Endothelial cell of umbilical vein (primary cell): ENCODE measurements around the gene CIB1. TPM values are rescaled to one million over a fixed set of nuclear protein-coding genes. Genes with fewer than 3 reads are reported as not detected.

Experiments
- BruUV-seq: library from RNA; stranded (reverse); fragments of 400-500 nt; replicated peaks from 2 replicates; lab custom pipeline; 2021; lab: Mats Ljungman, UMichigan
- CTCF ChIA-PET: fragments of 300-600, 350-600 bp; sonication (Branson Sonifier 250); formaldehyde crosslinking; loops from one replicate; lab custom pipeline; 2021; ENCODE audit warnings: antibody characterized with exemption, inconsistent platforms; lab: Charles Lee
- POLR2A ChIA-PET: fragments of 300-600, 350-600 bp; sonication (Branson Sonifier 250); formaldehyde crosslinking; loops from one replicate; lab custom pipeline; 2021; ENCODE audit warnings: antibody characterized with exemption, inconsistent platforms; lab: Charles Lee
- DNase-seq: peaks from one replicate; pipeline ENCODE4 v3.0.0-alpha.2; 2011; ENCODE audit warnings: low read depth, low spot score
- FAIRE-seq: peaks from 2 replicates; lab custom pipeline; 2011; peaks lifted over from hg19 to GRCh38; lab: Jason Lieb, UNC
- H2AFZ ChIP-seq: 2 replicates; pipeline ENCODE4 v1.6.0; 2012; ENCODE audit warnings: low read depth, low read length, control low read depth, inconsistent platforms
- H3K27ac ChIP-seq: 2 replicates; pipeline ENCODE4 v1.5.1; 2011; ENCODE audit warnings: low read depth, mild to moderate bottlenecking, control low read depth, low read length, moderate library complexity; ENCODE audit not compliant: insufficient read depth
- H3K27me3 ChIP-seq, 2 experiments: 2 replicates each; pipeline versions ENCODE4 v1.6.0 to v1.6.1; 2011; ENCODE audit warnings: low read length in 2 of 2, mixed read lengths in 1 of 2; ENCODE audit not compliant: control insufficient read depth in 2 of 2, insufficient read depth in 2 of 2
- H3K36me3 ChIP-seq, 2 experiments: 2 replicates in 1 of 2; 3 replicates in 1 of 2; pipeline ENCODE4 v1.5.1; 2011; ENCODE audit warnings: low read length in 2 of 2, mild to moderate bottlenecking in 1 of 2, moderate library complexity in 1 of 2; ENCODE audit not compliant: control insufficient read depth in 2 of 2, insufficient read depth in 2 of 2; ENCODE audit errors: extremely low read depth in 1 of 2
- H3K4me1 ChIP-seq: 3 replicates; pipeline ENCODE4 v1.5.1; 2011; ENCODE audit warnings: mild to moderate bottlenecking, low read length; ENCODE audit not compliant: control insufficient read depth, insufficient read depth; ENCODE audit errors: extremely low read depth
- H3K4me2 ChIP-seq: 2 replicates; pipeline ENCODE4 v1.6.1; 2011; ENCODE audit warnings: low read length, control low read depth, mixed read lengths; ENCODE audit not compliant: insufficient read depth
- H3K4me3 ChIP-seq, 3 experiments: fragments of 200-600 bp in 1 of 3; sonication (generic), shearing (Covaris generic) in 1 of 3; replicated peaks in 1 of 3; 2 replicates each; pipeline ENCODE4 v1.5.1; 2011 to 2016; ENCODE audit warnings: control low read depth in 3 of 3, low read length in 3 of 3, mild to moderate bottlenecking in 2 of 3, inconsistent platforms in 1 of 3, low read depth in 1 of 3, moderate library complexity in 1 of 3; ENCODE audit not compliant: insufficient read depth in 1 of 3
- H3K79me2 ChIP-seq: 2 replicates; pipeline ENCODE4 v1.6.0; 2012; ENCODE audit warnings: low read length, inconsistent platforms; ENCODE audit not compliant: control insufficient read depth, insufficient read depth
- H3K9ac ChIP-seq: replicated peaks from 2 replicates; pipeline ENCODE3; 2011; ENCODE audit warnings: low read length, control low read depth; ENCODE audit not compliant: insufficient read depth; ENCODE audit errors: extremely low read depth
- H3K9me1 ChIP-seq: replicated peaks from 3 replicates; pipeline ENCODE4 v1.6.0; 2011; ENCODE audit warnings: mild to moderate bottlenecking, low read length; ENCODE audit not compliant: control insufficient read depth, insufficient read depth; ENCODE audit errors: extremely low read depth
- H3K9me3 ChIP-seq: replicated peaks from 2 replicates; pipeline ENCODE4 v1.5.1; 2012; ENCODE audit warnings: low read length, inconsistent platforms; ENCODE audit not compliant: control insufficient read depth, insufficient read depth
- H4K20me1 ChIP-seq: replicated peaks from 2 replicates; pipeline ENCODE3; 2011; ENCODE audit warnings: mild to moderate bottlenecking, low read length; ENCODE audit not compliant: control insufficient read depth, insufficient read depth; ENCODE audit errors: extremely low read depth
- CTCF ChIP-seq, 2 donors: IDR thresholded peaks; 1 replicate in 1 of 2; 2 replicates in 1 of 2; pipeline ENCODE4 v1.5.1; 2011; ENCODE audit warnings: low read length in 2 of 2, mild to moderate bottlenecking in 2 of 2, moderate library complexity in 2 of 2, control low read depth in 1 of 2, inconsistent platforms in 1 of 2, low read depth in 1 of 2; ENCODE audit not compliant: insufficient read depth in 1 of 2; ENCODE audit errors: extremely low read depth in 1 of 2
- EZH2 ChIP-seq: IDR thresholded peaks from 2 replicates; pipeline ENCODE4 v1.6.1; 2012; ENCODE audit warnings: borderline replicate concordance, low read depth, mild to moderate bottlenecking, moderate library complexity, low read length, inconsistent platforms; ENCODE audit not compliant: severe bottlenecking
- FOS ChIP-seq: IDR thresholded peaks from 2 replicates; pipeline ENCODE4 v1.6.1; 2011; ENCODE audit warnings: mild to moderate bottlenecking, low read length, moderate library complexity, borderline replicate concordance; ENCODE audit not compliant: insufficient read depth
- GATA2 ChIP-seq: IDR thresholded peaks from 2 replicates; pipeline ENCODE4 v1.7.0; 2011; ENCODE audit warnings: low read depth, mild to moderate bottlenecking, moderate library complexity, mixed read lengths, low read length; ENCODE audit not compliant: insufficient read length, insufficient read depth
- JUN ChIP-seq: IDR thresholded peaks from 2 replicates; pipeline ENCODE4 v1.6.1; 2011; ENCODE audit warnings: borderline replicate concordance, low read depth; ENCODE audit not compliant: insufficient read length, insufficient read depth
- MAX ChIP-seq: IDR thresholded peaks from 2 replicates; pipeline ENCODE4 v1.6.1; 2011; ENCODE audit not compliant: insufficient read depth, insufficient read length
- MYC ChIP-seq: IDR thresholded peaks from one replicate; pipeline ENCODE4 v1.6.1; 2011; ENCODE audit warnings: mild to moderate bottlenecking, low read depth, low read length
- POLR2A ChIP-seq: IDR thresholded peaks from 2 replicates; pipeline ENCODE4 v1.6.1; 2012; ENCODE audit warnings: low read depth, mild to moderate bottlenecking, control low read depth, low read length
- POLR2AphosphoS5 ChIP-seq: IDR thresholded peaks from 2 replicates; pipeline ENCODE4 v1.6.1; 2012; ENCODE audit warnings: low read depth, mild to moderate bottlenecking, control low read depth, low read length, moderate library complexity; ENCODE audit not compliant: insufficient read depth
- dilution Hi-C: fragments of 300-500 bp; cut with MboI; formaldehyde crosslinking; loops from one replicate; pipeline ENCODE4 v1.15.0; 2019; ENCODE audit warnings: low sequenced_read_pairs; ENCODE audit not compliant: extremely low pct_ligation_motif_present
- intact Hi-C: fragments of 100-400 bp; cut with micrococcal nuclease; formaldehyde crosslinking; loops from one replicate; pipeline ENCODE4 v1.10.0; 2022
- polyA plus RNA-seq, 4 experiments: library from polyadenylated mRNA; depleted of rRNA in 3 of 4; stranded (reverse) in 3 of 4; unstranded in 1 of 4; fragments of >200 nt; gene quantifications; 2 replicates each; pipeline versions ENCODE4 v1.2.1 to v1.2.3, GENCODE V29; 2011 to 2012; ENCODE audit warnings: missing spikeins in 1 of 4
- total RNA-seq: library from RNA; stranded (reverse); gene quantifications from 2 replicates; pipeline ENCODE4 v1.2.3, GENCODE V29; 2021

Gene CIB1
- total and polyA plus RNA-seq, 2 donors (not counting 3 experiments of a cell fraction or from before 2014, with no cell fraction given), result 58.3 to 105 TPM

GRCh38 chr15:90184119-90184785, 49.5 kb downstream of the CIB1 start:
- CTCF ChIA-PET, result interaction anchor here (1.4 kb wide), 1 partner anchor 37 kb away, joined by 4 read pairs; no protein-coding TSS in a partner anchor
- no TSS peak for BruUV-seq
- Histone ChIP-seq H3K9ac (no peak overlapping the region), H3K27me3 (no peaks in the 10 kb centered on the region), H3K36me3 (no peaks in the 10 kb centered on the region), H3K9me1 (no peaks in the 10 kb centered on the region), H4K20me1 (no peaks in the 10 kb centered on the region), H3K27ac (no peak overlapping the region), H3K4me1 (peaks cover 4% of the 10 kb centered on the region), H3K4me2 (peak overlapping the region; percentile 33), H3K79me2 (no peaks in the 10 kb centered on the region), H2AFZ (peak overlapping the region; percentile 78), H3K9me3 (no peaks in the 10 kb centered on the region), H3K4me3 (peak overlapping the region in 1 of 3 experiments; percentile 4)
- POLR2A ChIA-PET, result no interaction called here
- intact Hi-C loops, result no loop called here
- FAIRE-seq (no peak), DNase-seq (no peak)
- TF ChIP-seq FOS, result no peak
- TF ChIP-seq MAX, result no peak
- TF ChIP-seq CTCF (IDR thresholded peaks at IDR 0.05; ENCODE audit: extremely low read depth in 1 of 2, insufficient read depth in 1 of 2, low read depth in 1 of 2, low read length in 2 of 2), result no peak
- TF ChIP-seq MYC, result no peak
- no peak for TF ChIP-seq EZH2
- no peak for TF ChIP-seq GATA2
- no peak for TF ChIP-seq POLR2A
- no peak for TF ChIP-seq JUN
- TF ChIP-seq POLR2AphosphoS5, result no peak
- dilution Hi-C loops, result no loop called here
